ENCODE measurements around the gene PPP1R3C.

DNA sequence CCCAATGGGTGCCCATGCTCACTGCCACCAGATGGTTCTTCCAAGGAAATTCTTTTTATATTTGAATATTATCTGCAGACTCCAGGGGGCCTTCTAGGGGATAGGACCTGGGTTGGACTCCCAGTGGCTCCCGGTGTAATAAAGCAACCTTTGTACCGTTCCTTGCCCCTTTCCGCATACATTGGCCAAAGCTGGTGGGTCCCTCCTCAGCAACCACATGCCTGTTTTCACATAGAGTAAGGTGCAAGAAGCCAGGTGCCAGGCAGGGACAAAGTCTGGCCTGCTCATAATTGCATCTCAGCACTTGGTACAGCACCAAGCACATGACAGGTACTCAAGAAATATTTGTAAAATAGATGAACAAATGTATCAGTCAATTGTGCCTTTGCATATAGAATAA, 46.4 kb upstream of the PPP1R3C start:
- TF ChIP-seq, protein P1, sequence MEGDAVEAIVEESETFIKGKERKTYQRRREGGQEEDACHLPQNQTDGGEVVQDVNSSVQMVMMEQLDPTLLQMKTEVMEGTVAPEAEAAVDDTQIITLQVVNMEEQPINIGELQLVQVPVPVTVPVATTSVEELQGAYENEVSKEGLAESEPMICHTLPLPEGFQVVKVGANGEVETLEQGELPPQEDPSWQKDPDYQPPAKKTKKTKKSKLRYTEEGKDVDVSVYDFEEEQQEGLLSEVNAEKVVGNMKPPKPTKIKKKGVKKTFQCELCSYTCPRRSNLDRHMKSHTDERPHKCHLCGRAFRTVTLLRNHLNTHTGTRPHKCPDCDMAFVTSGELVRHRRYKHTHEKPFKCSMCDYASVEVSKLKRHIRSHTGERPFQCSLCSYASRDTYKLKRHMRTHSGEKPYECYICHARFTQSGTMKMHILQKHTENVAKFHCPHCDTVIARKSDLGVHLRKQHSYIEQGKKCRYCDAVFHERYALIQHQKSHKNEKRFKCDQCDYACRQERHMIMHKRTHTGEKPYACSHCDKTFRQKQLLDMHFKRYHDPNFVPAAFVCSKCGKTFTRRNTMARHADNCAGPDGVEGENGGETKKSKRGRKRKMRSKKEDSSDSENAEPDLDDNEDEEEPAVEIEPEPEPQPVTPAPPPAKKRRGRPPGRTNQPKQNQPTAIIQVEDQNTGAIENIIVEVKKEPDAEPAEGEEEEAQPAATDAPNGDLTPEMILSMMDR (IDR thresholded peaks at IDR 0.05) = no peak
- TF ChIP-seq POLR2A (IDR thresholded peaks at IDR 0.05) = no peak

All from adrenal gland (tissue), 5 donors.